HepG2 (cell line): ENCODE data around the gene KLHL35. TPM values are rescaled to one million over a fixed set of nuclear protein-coding genes. Genes with fewer than 3 reads are reported as not detected.

Source experiments
- BCL6 ChIP-seq: IDR thresholded peaks from 2 replicates; pipeline ENCODE4 v1.6.1; 2016; ENCODE audit warnings: missing genetic modification reagents, missing compliant biosample characterization
- EED ChIP-seq: sonication (generic); formaldehyde crosslinking; IDR thresholded peaks from 2 replicates; pipeline ENCODE4 v1.5.0; 2020; ENCODE audit warnings: mild to moderate bottlenecking, missing genetic modification reagents
- EP300 ChIP-seq, 3 experiments: sonication (generic) in 1 of 3; formaldehyde crosslinking in 1 of 3; IDR thresholded peaks; 2 replicates each; pipeline versions ENCODE4 v1.5.1 to v1.6.1; 2011 to 2020; ENCODE audit warnings: low read depth in 2 of 3, low read length in 2 of 3, borderline replicate concordance in 1 of 3, improper control_type of control experiment in 1 of 3, mild to moderate bottlenecking in 1 of 3, missing genetic modification reagents in 1 of 3, moderate library complexity in 1 of 3
- HOXA9 ChIP-seq: sonication (generic); formaldehyde crosslinking; IDR thresholded peaks from 2 replicates; pipeline ENCODE4 v1.8.1; 2022; ENCODE audit warnings: missing genetic modification reagents, mild to moderate bottlenecking, moderate library complexity, borderline replicate concordance
- KDM1A ChIP-seq: IDR thresholded peaks from 2 replicates; pipeline ENCODE4 v1.6.1; 2016; ENCODE audit warnings: missing compliant biosample characterization
- PRDM4 ChIP-seq: sonication (generic); formaldehyde crosslinking; IDR thresholded peaks from 2 replicates; pipeline ENCODE4 v1.9.0; 2021; ENCODE audit warnings: missing genetic modification reagents, borderline replicate concordance
- RNF2 ChIP-seq: fragments of 450-650 bp; conservative IDR thresholded peaks from 2 replicates; pipeline ENCODE4 v1.6.1; 2016; ENCODE audit warnings: low read depth
- RXRA ChIP-seq: sonication (generic); formaldehyde crosslinking; IDR thresholded peaks from 2 replicates; pipeline ENCODE4 v1.5.1; 2020; ENCODE audit warnings: missing genetic modification reagents
- SIX1 ChIP-seq: sonication (generic); formaldehyde crosslinking; IDR thresholded peaks from 2 replicates; pipeline ENCODE4 v1.4.0; 2020; ENCODE audit warnings: missing genetic modification reagents, borderline replicate concordance
- THAP8 ChIP-seq: sonication (generic); formaldehyde crosslinking; IDR thresholded peaks from 2 replicates; pipeline ENCODE4 v1.5.1; 2020; ENCODE audit warnings: missing genetic modification reagents, mild to moderate bottlenecking, borderline replicate concordance
- TP53 ChIP-seq: sonication (generic); formaldehyde crosslinking; conservative IDR thresholded peaks from 2 replicates; pipeline ENCODE4 v1.4.0; 2020; ENCODE audit warnings: missing genetic modification reagents
- ZC3H13 ChIP-seq: sonication (generic); formaldehyde crosslinking; IDR thresholded peaks from 2 replicates; pipeline ENCODE4 v1.8.1; 2023; ENCODE audit warnings: mild to moderate bottlenecking, missing genetic modification reagents, moderate library complexity
- ZMYM4 ChIP-seq: sonication (generic); formaldehyde crosslinking; IDR thresholded peaks from 2 replicates; pipeline ENCODE4 v1.8.1; 2023; ENCODE audit warnings: mild to moderate bottlenecking, missing genetic modification reagents
- ZNF142 ChIP-seq: sonication (generic); formaldehyde crosslinking; IDR thresholded peaks from 2 replicates; pipeline ENCODE4 v1.4.0; 2020; ENCODE audit warnings: missing genetic modification reagents
- ZNF441 ChIP-seq: sonication (generic); formaldehyde crosslinking; IDR thresholded peaks from 2 replicates; pipeline ENCODE4 v1.7.0; 2021; ENCODE audit warnings: missing genetic modification reagents, borderline replicate concordance
- ZNF460 ChIP-seq: sonication (generic); formaldehyde crosslinking; IDR thresholded peaks from 2 replicates; pipeline ENCODE4 v1.5.1; 2020; ENCODE audit warnings: missing genetic modification reagents, mild to moderate bottlenecking, borderline replicate concordance
- ZNF780A ChIP-seq: sonication (generic); formaldehyde crosslinking; IDR thresholded peaks from 2 replicates; pipeline ENCODE4 v1.8.0; 2022; ENCODE audit warnings: mild to moderate bottlenecking, missing genetic modification reagents, moderate library complexity
- polyA plus RNA-seq, 8 experiments: library from polyadenylated mRNA; depleted of rRNA in 3 of 8; stranded (reverse) in 7 of 8; unstranded in 1 of 8; fragments of >200 nt; fragmentation: Illumina TruSeq in 4 of 8; extraction: Trizol in 4 of 8; gene quantifications; 2 replicates each; pipeline versions ENCODE4 v1.2.1 to v1.2.3, GENCODE V29; 2011 to 2016; ENCODE audit warnings: low read depth in 4 of 8, missing spikeins in 1 of 8, mixed read lengths in 1 of 8; ENCODE audit not compliant: insufficient read depth in 1 of 8
- total RNA-seq, 5 experiments: library from RNA; depleted of rRNA; stranded (reverse); fragments of >200 nt; fragmentation: Illumina TruSeq; extraction: Trizol; gene quantifications; 2 replicates each; pipeline ENCODE4 v1.2.3, GENCODE V29; 2016; ENCODE audit warnings: low read depth in 1 of 5
- TF ChIP-seq, protein P1 (sequence below): sonication (generic); formaldehyde crosslinking; IDR thresholded peaks from 2 replicates; pipeline ENCODE4 v1.8.0; 2022; ENCODE audit warnings: missing genetic modification reagents, mild to moderate bottlenecking, borderline replicate concordance

Gene KLHL35
- total and polyA plus RNA-seq, 2 of the 13 experiments (the other 11 are each of a cell fraction or from before 2014, with no cell fraction given): not detected

DNA sequence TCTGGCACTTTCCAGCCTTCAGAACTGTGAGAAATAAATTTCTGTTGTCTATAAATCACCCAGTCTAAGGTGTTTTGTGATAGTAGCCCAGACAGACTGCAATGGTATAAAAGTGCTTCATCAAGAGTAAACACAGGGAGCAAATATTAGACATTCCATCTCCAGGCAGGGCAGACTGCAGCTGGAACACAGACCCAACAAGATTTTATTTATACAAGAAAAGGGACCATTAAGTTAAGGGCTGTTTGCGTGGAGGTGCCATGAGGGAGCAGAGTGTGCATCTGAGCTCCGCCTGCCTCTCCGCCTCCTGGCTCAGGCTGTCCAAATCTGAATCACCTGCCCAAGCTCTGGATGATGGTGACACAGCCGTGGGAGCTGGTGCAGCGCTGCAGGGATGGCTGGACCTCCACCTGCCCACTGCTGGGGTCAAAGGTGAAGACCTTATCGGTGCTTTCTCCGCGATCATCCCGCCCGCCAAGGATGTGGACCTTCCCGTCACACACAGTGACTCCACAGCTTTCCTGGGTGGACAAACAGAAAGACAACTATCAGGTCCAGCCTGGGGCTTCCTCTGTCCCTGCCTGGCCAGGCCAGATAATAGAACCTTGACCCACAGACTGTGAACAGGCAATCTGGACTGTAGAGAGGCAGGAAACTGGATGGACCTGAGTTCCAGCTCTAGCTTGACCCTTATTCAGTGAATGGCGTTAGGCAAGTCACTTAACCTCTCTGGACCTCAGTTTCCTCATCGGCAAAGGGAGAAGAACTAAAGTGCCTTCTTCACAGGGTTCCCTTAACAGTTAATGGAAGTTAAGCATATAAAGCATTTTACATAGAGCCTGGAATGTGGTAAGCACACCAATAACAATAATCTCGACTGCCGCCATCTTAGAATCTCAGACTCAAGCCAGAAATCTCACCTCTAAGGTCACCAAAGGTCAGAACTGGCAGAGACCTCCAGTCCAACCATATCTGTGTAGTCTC lies 10.5 kb downstream of the KLHL35 start (continued):
- TF ChIP-seq ZNF780A (CRISPR knock-in tag) (no peak), HOXA9 (CRISPR knock-in tag) (no peak), RXRA (CRISPR knock-in tag) (peak; percentile 62), THAP8 (CRISPR knock-in tag) (no peak), PRDM4 (CRISPR knock-in tag) (no peak), EED (CRISPR knock-in tag) (no peak), KDM1A (peak; percentile 39; the same call in 1 of the 2 replicates), ZNF142 (CRISPR knock-in tag) (peak; percentile 93), ZNF441 (CRISPR knock-in tag) (no peak), ZNF460 (CRISPR knock-in tag) (no peak), ZMYM4 (CRISPR knock-in tag) (no peak), RNF2 (no peak), SIX1 (CRISPR knock-in tag) (no peak), BCL6 (CRISPR knock-in tag) (peak; percentile 23; the same call in 1 of the 2 replicates), ZC3H13 (CRISPR knock-in tag) (no peak), TP53 (CRISPR knock-in tag) (no peak), EP300 (IDR thresholded peaks at IDR 0.05; ENCODE audit: low read depth in 2 of 2, low read length in 2 of 2) (peak in 1 of 2 experiments; percentile 51; a peak in 1 of 4 replicates), EP300 (CRISPR knock-in tag; IDR thresholded peaks at IDR 0.05; ENCODE audit: borderline replicate concordance) (no peak)
- TF ChIP-seq, protein P1, sequence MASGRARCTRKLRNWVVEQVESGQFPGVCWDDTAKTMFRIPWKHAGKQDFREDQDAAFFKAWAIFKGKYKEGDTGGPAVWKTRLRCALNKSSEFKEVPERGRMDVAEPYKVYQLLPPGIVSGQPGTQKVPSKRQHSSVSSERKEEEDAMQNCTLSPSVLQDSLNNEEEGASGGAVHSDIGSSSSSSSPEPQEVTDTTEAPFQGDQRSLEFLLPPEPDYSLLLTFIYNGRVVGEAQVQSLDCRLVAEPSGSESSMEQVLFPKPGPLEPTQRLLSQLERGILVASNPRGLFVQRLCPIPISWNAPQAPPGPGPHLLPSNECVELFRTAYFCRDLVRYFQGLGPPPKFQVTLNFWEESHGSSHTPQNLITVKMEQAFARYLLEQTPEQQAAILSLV (CRISPR knock-in tag): no peak
